AML-193 (cell line): ENCODE results near the gene RSPO3.
A peak's percentile ranks its signal among the peaks of the same experiment; 100 is the strongest.

Experiments
- DNase-seq, 2 experiments: peaks; one replicate each; lab custom pipeline; 2025; lab: John Stamatoyannopoulos, UW

The RSPO3 gene

GRCh38 chr6:127160484-127160883 is 42.0 kb downstream of the RSPO3 start:
- DNase-seq = no peak

GRCh38 chr6:127162836-127163235 is 44.4 kb downstream of the RSPO3 start:
- DNase-seq = no peak

GRCh38 chr6:127164036-127164435 is 45.6 kb downstream of the RSPO3 start:
- no peak for DNase-seq

GRCh38 chr6:127164565-127164964 is 46.1 kb downstream of the RSPO3 start:
- no peak for DNase-seq

GRCh38 chr6:127173156-127173940 is 54.9 kb downstream of the RSPO3 start:
- DNase-seq = no peak

- no peak for DNase-seq
Observed at GRCh38 chr6:127176146-127176545, 57.7 kb downstream of the RSPO3 start.

- DNase-seq = no peak
Observed at GRCh38 chr6:127177030-127177922, 58.8 kb downstream of the RSPO3 start.

- no peak for DNase-seq
Observed at GRCh38 chr6:127177923-127178231, 59.4 kb downstream of the RSPO3 start.

GRCh38 chr6:127178746-127179145 is 60.3 kb downstream of the RSPO3 start:
- DNase-seq = no peak

GRCh38 chr6:127180426-127180825 is 62.0 kb downstream of the RSPO3 start:
- DNase-seq = no peak

GRCh38 chr6:127182501-127182900 is 64.0 kb downstream of the RSPO3 start:
- no peak for DNase-seq

GRCh38 chr6:127185437-127185995 is 67.0 kb downstream of the RSPO3 start:
- DNase-seq = no peak

GRCh38 chr6:127186889-127187288 is 68.4 kb downstream of the RSPO3 start:
- peak; percentile 53 to 74 for DNase-seq

- peak; percentile 20 to 36 for DNase-seq
Observed at GRCh38 chr6:127188744-127189143, 70.3 kb downstream of the RSPO3 start.

- peak; percentile 78 to 83 for DNase-seq
Observed at GRCh38 chr6:127190552-127190951, 72.1 kb downstream of the RSPO3 start.

- DNase-seq = no peak
Observed at GRCh38 chr6:127191716-127192115, 73.2 kb downstream of the RSPO3 start.

GRCh38 chr6:127192911-127193541 is 74.6 kb downstream of the RSPO3 start:
- peak; percentile 91 to 93 for DNase-seq

- DNase-seq = no peak
Observed at GRCh38 chr6:127195833-127196232, 77.4 kb downstream of the RSPO3 start.

- peak; percentile 86 to 88 for DNase-seq
Observed at GRCh38 chr6:127198549-127198948, 80.1 kb downstream of the RSPO3 start.

GRCh38 chr6:127199470-127199869 is 81.0 kb downstream of the RSPO3 start:
- DNase-seq = peak; percentile 31 to 32

- no peak for DNase-seq
Observed at GRCh38 chr6:127200114-127200513, 81.6 kb downstream of the RSPO3 start.

- no peak for DNase-seq
Observed at GRCh38 chr6:127201321-127201720, 82.8 kb downstream of the RSPO3 start.
